Caco-2 (cell line): ENCODE data around the gene DOCK4. TPM values are rescaled to one million over a fixed set of nuclear protein-coding genes. Genes with fewer than 3 reads are reported as not detected.

Experiments used
- BruUV-seq: library from RNA; stranded (reverse); fragments of 400-500 nt; replicated peaks from 2 replicates; lab custom pipeline; 2021; lab: Mats Ljungman, UMichigan
- CTCF ChIA-PET: fragments of 300-600 bp; sonication (Branson Sonifier 250); formaldehyde crosslinking; loops from one replicate; lab custom pipeline; 2022; ENCODE audit warnings: antibody characterized with exemption; lab: Charles Lee
- POLR2A ChIA-PET: fragments of 300-600 bp; sonication (Branson Sonifier 250); formaldehyde crosslinking; loops from one replicate; lab custom pipeline; 2022; ENCODE audit warnings: antibody characterized with exemption; lab: Charles Lee
- DNase-seq, 2 experiments: peaks; one replicate each; pipeline versions ENCODE4 v3.0.0 to v3.0.0-alpha.2; 2020 to 2022
- H3K27me3 ChIP-seq: replicated peaks from 2 replicates; pipeline ENCODE4 v1.6.0; 2011; ENCODE audit warnings: low read length; ENCODE audit not compliant: control insufficient read depth, insufficient read depth
- H3K36me3 ChIP-seq: 2 replicates; pipeline ENCODE4 v1.5.1; 2011; ENCODE audit warnings: low read length; ENCODE audit not compliant: control insufficient read depth, insufficient read depth
- H3K4me1 ChIP-seq: fragments of 250-450 bp; sonication (Bioruptor Pico); 2 replicates; pipeline ENCODE4 v1.5.1; 2020; ENCODE audit warnings: mild to moderate bottlenecking
- H3K4me3 ChIP-seq: 2 replicates; pipeline ENCODE4 v1.5.1; 2011; ENCODE audit warnings: low read depth, mild to moderate bottlenecking, control low read depth, low read length
- H3K9me3 ChIP-seq: fragments of 250-450 bp; sonication (Bioruptor Pico); 2 replicates; pipeline ENCODE4 v1.5.1; 2020; ENCODE audit warnings: mild to moderate bottlenecking, moderate library complexity
- H3K27ac Mint-ChIP-seq: one replicate; pipeline ENCODE4 v1.8.0; 2022; ENCODE audit warnings: mixed read lengths; ENCODE audit not compliant: unreplicated experiment
- H3K27me3 Mint-ChIP-seq: one replicate; pipeline ENCODE4 v1.8.0; 2022; ENCODE audit warnings: mixed read lengths; ENCODE audit not compliant: insufficient read depth, unreplicated experiment
- H3K36me3 Mint-ChIP-seq: one replicate; pipeline ENCODE4 v1.8.0; 2022; ENCODE audit warnings: mild to moderate bottlenecking, mixed read lengths; ENCODE audit not compliant: insufficient read depth, unreplicated experiment
- H3K4me1 Mint-ChIP-seq: one replicate; pipeline ENCODE4 v1.8.0; 2022; ENCODE audit warnings: low read depth, mixed read lengths; ENCODE audit not compliant: unreplicated experiment
- H3K4me3 Mint-ChIP-seq: one replicate; pipeline ENCODE4 v1.8.0; 2022; ENCODE audit warnings: mild to moderate bottlenecking, moderate library complexity, mixed read lengths; ENCODE audit not compliant: unreplicated experiment
- H3K9me3 Mint-ChIP-seq: one replicate; pipeline ENCODE4 v1.8.0; 2022; ENCODE audit warnings: mixed read lengths; ENCODE audit not compliant: unreplicated experiment
- intact Hi-C: fragments of 100-400 bp; cut with micrococcal nuclease; formaldehyde crosslinking; loops from one replicate; pipeline ENCODE4 v1.10.0; 2022; ENCODE audit not compliant: unreplicated experiment
- total RNA-seq: library from RNA; stranded (reverse); gene quantifications from 2 replicates; pipeline ENCODE4 v1.2.3, GENCODE V29; 2022
- TF ChIP-seq, protein P1 (sequence below), 2 experiments: fragments of 200-600 bp in 1 of 2; IDR thresholded peaks; 1 replicate in 1 of 2; 2 replicates in 1 of 2; pipeline versions ENCODE4 v1.5.1 to v1.8.0; 2011 to 2022; ENCODE audit warnings: antibody characterized with exemption in 1 of 2, control low read depth in 1 of 2, inconsistent platforms in 1 of 2, low read depth in 1 of 2, low read length in 1 of 2, mild to moderate bottlenecking in 1 of 2, moderate library complexity in 1 of 2; ENCODE audit not compliant: insufficient read depth in 1 of 2, severe bottlenecking in 1 of 2, unreplicated experiment in 1 of 2

Gene DOCK4
- total RNA-seq, 1 experiment from 2014 or later = 2.0 TPM

DNA sequence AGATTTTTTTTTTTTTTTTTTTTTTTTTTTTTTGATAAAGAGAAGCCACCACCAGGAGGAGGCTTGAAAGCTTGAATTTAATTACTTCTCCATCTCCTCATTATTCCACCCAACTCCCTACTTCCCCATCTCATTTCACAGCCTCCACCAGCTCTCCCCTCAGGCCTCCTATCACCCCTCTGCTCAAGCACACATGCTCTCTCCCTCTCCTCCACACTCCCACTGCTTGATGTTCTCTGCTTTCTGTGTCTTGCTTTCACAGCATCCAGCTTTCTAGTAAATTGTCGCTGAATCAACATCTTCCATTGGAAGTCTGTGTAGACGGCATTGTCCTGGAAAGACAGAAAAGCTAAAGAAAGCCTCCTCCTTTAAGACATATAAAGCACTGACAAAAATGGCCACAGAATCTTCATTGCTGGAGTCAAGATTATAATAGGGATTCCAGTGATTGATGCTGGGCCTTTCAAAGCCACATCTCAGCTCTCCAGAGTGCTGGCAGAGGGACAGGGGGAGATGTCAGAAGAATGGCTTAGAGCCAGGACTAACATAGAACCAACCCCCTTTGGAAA, 58.3 kb downstream of the DOCK4 start:
- peaks cover 14% of the 10 kb centered on the region for H3K27me3 Mint-ChIP-seq
- Histone ChIP-seq H3K4me3 (no peak overlapping the region), H3K9me3 (no peaks in the 10 kb centered on the region), H3K4me1 (no peaks in the 10 kb centered on the region), H3K27me3 (no peaks in the 10 kb centered on the region), H3K36me3 (no peaks in the 10 kb centered on the region)
- TF ChIP-seq, protein P1, sequence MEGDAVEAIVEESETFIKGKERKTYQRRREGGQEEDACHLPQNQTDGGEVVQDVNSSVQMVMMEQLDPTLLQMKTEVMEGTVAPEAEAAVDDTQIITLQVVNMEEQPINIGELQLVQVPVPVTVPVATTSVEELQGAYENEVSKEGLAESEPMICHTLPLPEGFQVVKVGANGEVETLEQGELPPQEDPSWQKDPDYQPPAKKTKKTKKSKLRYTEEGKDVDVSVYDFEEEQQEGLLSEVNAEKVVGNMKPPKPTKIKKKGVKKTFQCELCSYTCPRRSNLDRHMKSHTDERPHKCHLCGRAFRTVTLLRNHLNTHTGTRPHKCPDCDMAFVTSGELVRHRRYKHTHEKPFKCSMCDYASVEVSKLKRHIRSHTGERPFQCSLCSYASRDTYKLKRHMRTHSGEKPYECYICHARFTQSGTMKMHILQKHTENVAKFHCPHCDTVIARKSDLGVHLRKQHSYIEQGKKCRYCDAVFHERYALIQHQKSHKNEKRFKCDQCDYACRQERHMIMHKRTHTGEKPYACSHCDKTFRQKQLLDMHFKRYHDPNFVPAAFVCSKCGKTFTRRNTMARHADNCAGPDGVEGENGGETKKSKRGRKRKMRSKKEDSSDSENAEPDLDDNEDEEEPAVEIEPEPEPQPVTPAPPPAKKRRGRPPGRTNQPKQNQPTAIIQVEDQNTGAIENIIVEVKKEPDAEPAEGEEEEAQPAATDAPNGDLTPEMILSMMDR (IDR thresholded peaks at IDR 0.05; ENCODE audit: insufficient read depth in 1 of 2, low read depth in 1 of 2, low read length in 1 of 2, severe bottlenecking in 1 of 2, unreplicated experiment in 1 of 2) = no peak
- no peak overlapping the region for H3K4me3 Mint-ChIP-seq
- no TSS peak for BruUV-seq
- DNase-seq = no peak
- no peaks in the 10 kb centered on the region for H3K36me3 Mint-ChIP-seq
- no peaks in the 10 kb centered on the region for H3K4me1 Mint-ChIP-seq
- H3K9me3 Mint-ChIP-seq = no peaks in the 10 kb centered on the region
- CTCF ChIA-PET = interaction anchor here (0.7 kb wide), 1 partner anchor 136 kb away, joined by 3 read pairs; no protein-coding TSS in a partner anchor
- H3K27ac Mint-ChIP-seq = no peak overlapping the region
- POLR2A ChIA-PET = no interaction called here
- intact Hi-C loops = no loop called here

DNA sequence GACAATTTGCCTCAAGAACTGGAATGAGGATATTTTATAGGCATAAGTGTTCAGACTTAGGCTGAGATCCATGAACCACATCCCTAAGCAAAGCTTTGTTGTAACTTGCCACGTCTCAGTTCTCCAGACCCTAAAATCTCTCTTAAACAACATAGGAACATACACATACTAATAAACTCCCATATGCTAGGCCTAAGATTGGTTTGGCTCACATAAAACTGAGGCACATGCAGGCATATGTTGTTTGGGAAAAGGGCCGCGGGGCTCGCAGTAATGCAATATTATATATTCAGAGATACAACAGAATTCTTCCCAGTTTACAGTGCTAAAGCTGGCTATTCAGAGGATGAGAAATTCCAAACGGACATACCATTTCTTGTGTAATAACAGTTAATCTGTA, 61.0 kb downstream of the DOCK4 start:
- ChIA-PET POLR2A (no interaction called here), CTCF (no interaction called here)
- peaks cover 5% of the 10 kb centered on the region for H3K27me3 Mint-ChIP-seq
- Histone ChIP-seq H3K4me3 (no peak overlapping the region), H3K4me1 (no peaks in the 10 kb centered on the region), H3K27me3 (no peaks in the 10 kb centered on the region), H3K36me3 (no peaks in the 10 kb centered on the region), H3K9me3 (no peaks in the 10 kb centered on the region)
- H3K4me1 Mint-ChIP-seq = no peaks in the 10 kb centered on the region
- H3K36me3 Mint-ChIP-seq = no peaks in the 10 kb centered on the region
- H3K9me3 Mint-ChIP-seq = no peaks in the 10 kb centered on the region
- DNase-seq = no peak
- no peak overlapping the region for H3K27ac Mint-ChIP-seq
- TF ChIP-seq, protein P1 (IDR thresholded peaks at IDR 0.05; ENCODE audit: insufficient read depth in 1 of 2, low read depth in 1 of 2, low read length in 1 of 2, severe bottlenecking in 1 of 2, unreplicated experiment in 1 of 2) = no peak
- H3K4me3 Mint-ChIP-seq = no peak overlapping the region
- intact Hi-C loops = no loop called here
- BruUV-seq = no TSS peak

DNA sequence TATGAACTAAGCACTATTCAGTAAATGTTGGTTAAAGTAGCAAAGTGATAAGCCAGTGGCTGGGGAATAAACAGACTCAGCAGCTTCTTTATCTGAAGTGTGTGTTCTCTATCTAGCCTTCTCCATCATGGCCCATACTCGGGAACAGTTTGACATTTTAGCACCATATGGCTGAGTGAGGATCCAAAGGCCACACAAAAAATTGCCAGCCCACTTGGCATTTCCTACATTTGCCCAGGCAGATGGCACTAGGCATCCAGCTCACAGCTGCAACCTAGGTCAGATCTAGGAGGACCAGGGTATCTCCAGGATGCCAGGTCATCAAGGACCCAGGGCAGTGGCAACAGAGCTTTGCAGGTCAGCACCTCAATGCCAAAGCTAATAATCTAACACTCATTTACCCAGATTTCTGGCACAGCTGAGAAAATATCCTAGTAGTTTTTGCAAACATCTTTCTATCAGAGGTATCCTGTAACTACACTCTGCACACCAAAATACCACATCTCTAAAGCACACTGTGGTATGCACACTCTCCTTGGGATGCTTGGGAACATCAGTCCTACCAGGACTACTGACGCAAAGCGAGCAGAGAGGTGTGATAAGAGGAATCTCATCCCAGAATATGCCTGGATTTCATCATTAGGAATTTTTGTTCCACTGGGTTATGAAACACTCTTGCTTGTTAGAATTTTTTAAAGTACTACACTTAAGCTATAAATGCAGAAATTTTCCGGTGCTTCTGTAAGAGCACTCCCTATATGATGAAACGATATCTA, 61.7 kb downstream of the DOCK4 start:
- H3K27me3 ChIP-seq = no peaks in the 10 kb centered on the region
- H3K9me3 ChIP-seq = no peaks in the 10 kb centered on the region
- Mint-ChIP-seq H3K36me3 (no peaks in the 10 kb centered on the region), H3K4me3 (no peak overlapping the region), H3K27ac (no peak overlapping the region), H3K4me1 (no peaks in the 10 kb centered on the region), H3K9me3 (no peaks in the 10 kb centered on the region), H3K27me3 (peaks cover 3% of the 10 kb centered on the region)
- H3K4me1 ChIP-seq = no peaks in the 10 kb centered on the region
- TF ChIP-seq, protein P1 (IDR thresholded peaks at IDR 0.05; ENCODE audit: insufficient read depth in 1 of 2, low read depth in 1 of 2, low read length in 1 of 2, severe bottlenecking in 1 of 2, unreplicated experiment in 1 of 2) = no peak
- DNase-seq = no peak
- H3K4me3 ChIP-seq = no peak overlapping the region
- ChIA-PET CTCF (no interaction called here), POLR2A (no interaction called here)
- H3K36me3 ChIP-seq = no peaks in the 10 kb centered on the region
- intact Hi-C loops = no loop called here
- no TSS peak for BruUV-seq
